NCI-H2029 treated with DMSO at 0.1 percent for 48 hours (cell line): ENCODE measurements around the gene USP8.
"Not testable (repeated sequence)": the region's sequence is repeated elsewhere in the genome, so short reads cannot be mapped to it uniquely, and the experiment has no call there.

ENCODE experiments used
- DNase-seq: peaks from one replicate; lab custom pipeline; 2025; lab: John Stamatoyannopoulos, UW

Gene USP8

GRCh38 chr15:50424066-50424890, at the start of gene USP8:
USP8 (plus strand) TSS chr15:50424405; CDS start chr15:50439074, 14,669 bp downstream.
- DNase-seq, result peak; percentile 63

- DNase-seq, result no peak
Measured at GRCh38 chr15:50377867-50378751, 46.1 kb upstream of the USP8 start.

DNA sequence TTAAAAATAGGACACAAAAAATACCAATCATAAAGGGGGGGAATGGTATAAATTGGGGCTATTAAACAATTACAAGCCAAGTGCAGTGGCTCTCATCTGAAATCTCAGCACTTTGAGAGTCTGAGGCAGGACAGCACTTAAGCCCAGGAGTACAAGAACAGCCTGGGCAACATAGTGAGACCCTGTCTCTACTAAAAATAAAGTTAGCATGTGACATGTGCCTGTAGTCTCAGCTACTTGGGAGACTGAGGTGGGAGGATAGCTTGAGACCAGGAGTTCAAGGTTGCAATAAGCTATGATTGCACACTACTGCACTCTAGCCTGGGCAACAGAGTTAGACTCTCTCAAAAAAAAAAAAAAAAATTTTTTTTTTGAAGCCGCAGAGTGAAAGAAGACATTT, 45.4 kb upstream of the USP8 start:
- no peak for DNase-seq

DNA sequence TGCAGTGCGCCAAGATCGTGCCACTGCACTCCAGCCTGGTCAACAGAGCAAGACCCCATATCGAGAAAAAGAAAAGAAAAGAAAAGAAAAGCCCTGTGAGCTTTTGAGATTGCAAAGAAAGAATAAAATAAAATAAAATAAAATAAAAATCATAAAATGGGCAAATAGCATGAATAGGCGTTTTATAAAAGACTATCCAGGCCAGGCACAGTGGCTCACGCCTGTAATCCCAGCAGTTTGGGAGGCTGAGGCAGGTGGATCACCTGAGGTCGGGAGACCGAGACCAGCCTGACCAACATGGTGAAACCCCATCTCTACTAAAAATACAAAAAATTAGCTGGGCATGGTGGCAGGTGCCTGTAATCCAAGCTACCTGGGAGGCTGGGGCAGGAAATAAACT, 44.8 kb upstream of the USP8 start:
- DNase-seq, result not testable (repeated sequence)

GRCh38 chr15:50380089-50380488, 44.1 kb upstream of the USP8 start:
- DNase-seq, result no peak

GRCh38 chr15:50381438-50381837, 42.8 kb upstream of the USP8 start:
- DNase-seq, result no peak

- DNase-seq, result not testable (repeated sequence)
Measured at GRCh38 chr15:50382408-50382807, 41.8 kb upstream of the USP8 start.

DNA sequence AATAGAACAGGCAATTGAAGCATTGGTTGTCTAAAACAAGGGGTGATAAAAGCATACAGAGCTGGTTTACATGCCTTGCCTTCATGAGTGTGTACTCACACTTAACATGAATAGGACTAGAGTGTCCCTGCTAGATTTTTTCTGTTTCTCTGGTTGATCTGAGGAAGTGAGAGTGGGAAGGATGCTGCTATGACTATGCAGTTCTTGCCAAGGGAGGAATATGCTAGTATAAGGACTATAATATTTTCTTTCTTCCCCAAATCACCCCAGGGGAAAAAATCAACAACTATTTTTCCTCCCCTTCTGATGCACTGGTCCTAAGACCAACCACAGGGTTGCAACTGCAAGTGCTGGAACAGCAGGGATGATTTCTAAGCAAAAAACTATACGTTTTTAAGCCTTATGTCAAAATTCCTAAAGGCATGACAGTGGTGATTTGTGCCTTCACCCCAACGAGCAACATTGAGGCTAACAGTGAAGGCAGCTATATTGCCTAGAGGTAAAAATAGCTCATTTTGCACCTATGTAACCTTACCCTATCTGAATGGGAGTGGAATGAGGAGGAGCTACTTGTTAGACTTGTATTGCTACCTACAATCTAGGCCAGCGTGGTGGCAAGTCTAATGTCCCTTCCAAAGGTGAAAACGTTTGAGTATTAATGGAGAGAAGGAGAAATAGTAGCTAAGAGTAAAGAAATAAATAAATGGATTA, 33.5 kb upstream of the USP8 start:
- DNase-seq, result no peak

- not testable (repeated sequence) for DNase-seq
Measured at GRCh38 chr15:50391561-50391960, 32.6 kb upstream of the USP8 start.

DNA sequence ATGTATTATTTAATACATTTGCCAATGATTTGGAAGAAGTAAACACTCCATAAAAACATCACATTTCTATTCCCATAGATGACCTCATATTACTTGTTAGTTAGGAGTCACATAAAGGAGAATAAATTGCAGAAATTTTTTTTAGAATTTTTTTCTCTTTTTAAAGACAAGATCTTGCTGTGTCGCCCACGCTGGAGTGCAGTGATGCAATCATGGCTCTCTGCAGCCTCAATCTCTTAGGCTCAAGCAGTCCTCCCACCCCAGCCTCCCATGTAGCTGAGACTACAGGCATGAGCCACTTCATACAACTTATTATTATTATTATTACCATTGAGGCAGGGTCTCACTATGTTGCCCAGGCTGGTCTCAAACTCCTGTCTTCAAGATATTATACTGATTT, 12.3 kb upstream of the USP8 start:
- DNase-seq, result no peak

GRCh38 chr15:50414624-50415023, 9.6 kb upstream of the USP8 start:
- DNase-seq, result no peak

- no peak for DNase-seq
Measured at GRCh38 chr15:50415752-50416404, 8.3 kb upstream of the USP8 start.

- DNase-seq, result no peak
Measured at GRCh38 chr15:50416890-50417289, 7.3 kb upstream of the USP8 start.

DNA sequence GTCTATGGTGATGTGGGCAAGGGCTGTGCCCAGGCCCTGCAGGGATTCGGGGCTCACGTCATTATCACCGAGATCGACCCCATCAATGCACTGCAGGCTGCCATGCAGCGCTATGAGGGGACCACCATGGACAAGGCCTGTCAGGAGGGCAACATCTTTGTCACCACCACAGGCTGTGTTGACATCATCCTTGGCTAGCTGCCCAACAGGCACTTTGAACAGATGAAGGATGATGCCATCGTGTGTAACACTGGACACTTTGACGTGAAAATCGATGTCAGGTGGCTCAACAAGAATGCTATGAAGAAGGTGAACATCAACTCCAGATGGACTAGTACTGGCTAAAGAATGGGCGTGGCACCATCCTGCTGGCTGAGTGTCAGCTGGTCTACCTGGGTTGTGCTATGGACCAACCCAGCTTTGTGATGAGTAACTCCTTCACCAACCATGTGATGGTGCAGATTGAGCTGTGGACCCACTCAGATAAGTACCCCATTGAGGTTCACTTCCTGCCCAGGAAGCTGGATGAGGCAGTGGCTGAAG, 6.1 kb upstream of the USP8 start:
- DNase-seq, result no peak

DNA sequence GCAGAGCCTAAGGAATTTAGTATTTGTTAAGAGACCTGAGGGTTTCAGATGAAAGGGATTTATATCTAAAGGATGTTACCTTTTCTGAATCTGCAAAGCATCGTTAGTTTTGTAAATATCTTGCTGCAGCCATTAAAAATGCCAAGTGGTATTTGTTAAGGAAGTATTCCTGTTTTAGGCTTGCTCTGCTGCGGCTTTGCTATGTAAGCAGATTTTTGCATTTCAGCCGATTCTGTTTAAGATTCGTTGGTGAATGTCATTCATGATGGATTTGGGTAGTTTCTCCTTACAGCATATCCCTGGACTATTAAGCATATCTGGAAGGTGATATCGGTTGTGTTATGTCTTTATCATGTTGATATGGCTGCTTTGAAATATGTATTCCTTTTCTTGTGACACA, 1.0 kb downstream of the USP8 start:
- no peak for DNase-seq

DNA sequence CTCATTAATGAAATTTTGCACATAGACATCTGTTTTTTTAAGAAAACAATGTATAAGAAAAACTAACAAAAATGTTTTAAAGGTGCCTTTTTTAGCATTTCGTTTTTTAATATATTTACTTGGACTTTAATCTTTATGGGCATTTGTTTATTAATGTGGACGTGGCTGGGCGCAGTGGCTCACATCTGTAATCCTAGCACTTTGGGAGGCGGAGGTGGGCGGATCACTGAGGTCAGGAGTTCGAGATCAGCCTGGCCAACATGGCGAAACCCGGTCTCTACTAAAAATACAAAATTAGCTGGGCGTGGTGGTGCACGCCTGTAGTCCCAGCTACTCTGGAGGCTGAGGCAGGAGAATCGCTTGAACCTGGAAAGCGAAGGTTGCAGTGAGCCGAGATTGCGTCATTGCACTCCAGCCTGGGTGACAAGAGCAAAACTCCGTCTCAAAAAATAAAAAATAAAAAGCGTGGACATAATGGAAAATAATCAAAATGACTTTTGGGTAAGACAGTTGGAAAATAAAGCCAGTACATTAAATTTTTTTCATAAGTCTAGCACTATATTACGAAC, 1.6 kb downstream of the USP8 start:
- not testable (repeated sequence) for DNase-seq

GRCh38 chr15:50426428-50426827, 2.2 kb downstream of the USP8 start:
- DNase-seq, result no peak

DNA sequence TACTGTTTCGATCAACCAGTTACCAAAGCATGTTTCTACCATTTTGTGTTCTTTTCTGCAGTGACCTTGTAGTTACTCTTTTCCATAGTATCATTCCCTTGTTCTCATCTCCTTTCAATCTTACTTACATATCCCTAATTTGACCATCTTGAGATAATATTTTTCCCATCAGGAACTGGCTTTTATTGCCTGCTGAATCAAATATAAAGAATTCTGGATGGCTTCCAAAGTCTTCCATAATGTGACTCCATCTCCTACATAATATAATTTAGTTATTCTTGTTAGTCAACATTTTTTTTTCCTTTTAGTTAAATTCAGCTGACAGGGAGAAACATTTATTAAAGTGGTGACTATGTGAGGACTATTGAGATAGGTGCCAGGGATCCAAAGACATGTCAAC, 7.0 kb downstream of the USP8 start:
- DNase-seq, result no peak

DNA sequence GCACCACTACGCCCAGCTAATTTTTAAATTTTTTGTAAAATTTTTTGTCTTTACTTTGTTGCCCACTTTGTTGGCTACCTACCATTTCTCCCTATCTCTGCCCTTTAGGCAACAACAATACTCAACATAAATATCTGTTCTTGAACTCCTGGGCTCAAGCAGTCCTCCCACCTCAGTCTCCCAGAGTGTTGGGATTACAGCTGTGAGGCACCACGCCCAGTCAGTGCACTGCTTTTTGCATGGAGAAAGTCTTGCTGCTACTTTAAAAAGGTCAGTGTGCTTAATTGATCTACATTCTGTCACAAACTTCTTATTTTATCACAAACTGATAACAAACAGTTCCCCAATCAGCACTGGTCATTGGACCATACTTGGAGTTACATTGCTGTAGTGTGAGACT, 8.0 kb downstream of the USP8 start:
- no peak for DNase-seq

DNA sequence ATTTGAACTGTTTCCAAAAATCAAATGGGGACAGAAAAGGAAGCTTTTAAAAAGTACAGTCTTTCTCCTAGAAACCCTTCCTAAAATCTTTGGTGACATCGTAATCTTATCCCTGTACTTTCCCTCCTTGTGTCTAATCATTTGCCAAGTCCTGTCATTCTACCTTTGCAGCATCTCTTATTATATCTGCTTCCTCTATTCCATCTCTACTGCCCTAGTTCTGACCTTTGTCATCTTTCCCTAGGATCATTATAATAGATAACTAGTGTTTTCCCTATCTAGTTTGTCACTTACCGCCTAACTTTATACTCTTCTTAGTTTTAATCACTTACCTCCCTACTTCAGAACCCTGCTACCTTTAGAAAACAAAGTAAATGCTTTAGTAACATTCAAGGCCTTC, 11.6 kb downstream of the USP8 start:
- DNase-seq, result no peak

DNA sequence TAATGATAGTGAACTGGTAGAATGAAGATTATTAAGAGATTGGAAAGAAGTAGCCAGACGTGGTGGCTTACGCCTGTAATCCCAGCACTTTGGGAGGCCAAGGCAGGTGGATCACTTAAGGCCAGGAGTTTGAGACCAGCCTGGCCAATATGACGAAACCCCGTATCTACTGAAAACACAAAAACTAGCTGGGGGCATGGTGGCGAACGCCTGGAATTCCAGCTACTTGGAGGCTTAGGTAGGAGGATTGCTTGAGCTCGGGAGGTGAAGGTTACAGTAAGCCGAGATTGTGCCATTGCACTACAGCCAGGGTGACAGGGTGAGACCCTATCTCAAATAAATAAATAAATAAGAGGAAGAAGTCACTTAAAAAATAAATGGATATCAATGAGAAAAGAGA, 14.0 kb downstream of the USP8 start:
- no peak for DNase-seq
